Effector CD8-positive, alpha-beta T cell (primary cell): ENCODE data around the gene LMTK2.

Experiments
- DNase-seq: peaks from one replicate; lab custom pipeline; 2025; lab: John Stamatoyannopoulos, UW
- total RNA-seq, 4 experiments: gene quantifications; one replicate each; lab custom pipeline; 2026; lab: John Stamatoyannopoulos, UW

The LMTK2 gene
- total RNA-seq = 61.1 to 108 (median 73.7) reads per million in 4 experiments

GRCh38 chr7:98106647-98107312 is at the start of gene LMTK2:
TSS of gene LMTK2 (plus strand) at chr7:98106862. CDS start at chr7:98107178, 316 bp downstream.
- DNase-seq = peak; percentile 95

GRCh38 chr7:98057157-98057556 is 49.5 kb upstream of the LMTK2 start:
- no peak for DNase-seq

DNA sequence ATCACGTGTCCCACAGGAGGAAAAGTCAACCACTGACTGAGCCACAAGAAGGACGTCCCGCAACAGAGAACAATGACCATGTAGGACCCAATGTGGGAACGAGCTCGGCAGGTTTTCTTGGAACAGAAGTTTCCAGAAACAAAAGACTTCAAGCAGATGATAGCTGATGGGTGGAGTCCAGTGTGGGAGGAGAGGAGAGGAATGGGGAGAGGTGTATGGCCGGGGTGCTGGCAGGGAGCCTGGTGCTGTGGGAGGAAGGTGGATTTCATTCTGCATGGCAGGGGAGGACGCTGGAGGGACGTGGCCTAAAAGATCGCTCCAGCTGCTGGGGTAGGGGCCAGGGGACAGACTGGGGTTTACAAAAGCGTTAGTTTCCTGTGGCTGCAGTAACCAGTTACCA is 48.5 kb upstream of the LMTK2 start:
- no peak for DNase-seq

DNA sequence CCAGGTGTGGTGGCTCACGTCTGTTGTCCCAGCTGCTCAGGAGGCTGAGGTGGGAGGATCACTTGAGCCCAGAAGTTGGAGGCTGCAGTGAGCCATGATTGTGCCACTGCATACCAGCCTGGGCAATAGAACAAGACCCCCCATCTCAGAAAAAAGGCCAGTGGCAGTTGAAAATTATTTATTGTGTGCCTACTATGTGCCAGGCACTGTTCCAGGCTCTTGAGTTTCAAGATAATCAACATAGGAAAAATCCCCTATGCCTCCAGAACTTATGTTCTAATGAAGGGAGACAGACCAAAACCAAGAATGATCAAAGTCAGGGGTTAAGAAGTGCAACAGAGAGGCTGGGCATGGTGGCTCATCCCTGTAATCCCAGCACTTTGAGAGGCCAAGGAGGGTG is 42.4 kb upstream of the LMTK2 start:
- DNase-seq = no peak

DNA sequence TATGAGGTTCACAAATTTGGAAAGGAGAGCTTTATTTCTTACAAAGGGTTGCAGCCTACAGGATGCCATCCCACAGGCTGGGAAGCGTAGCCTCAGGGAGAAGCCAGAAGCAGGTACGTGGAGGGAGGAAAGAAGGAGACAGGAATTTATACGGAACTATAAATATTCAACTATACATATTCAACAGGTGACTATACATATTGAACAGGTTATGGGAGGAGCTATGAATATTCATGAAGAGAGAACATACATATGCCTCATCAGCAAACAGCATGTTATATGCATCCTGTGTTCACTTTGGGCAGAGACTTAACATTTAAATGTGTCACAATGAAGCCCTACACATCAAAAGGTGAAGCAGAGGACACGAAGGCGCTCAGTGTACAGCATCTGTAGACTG is 40.5 kb upstream of the LMTK2 start:
- no peak for DNase-seq

DNA sequence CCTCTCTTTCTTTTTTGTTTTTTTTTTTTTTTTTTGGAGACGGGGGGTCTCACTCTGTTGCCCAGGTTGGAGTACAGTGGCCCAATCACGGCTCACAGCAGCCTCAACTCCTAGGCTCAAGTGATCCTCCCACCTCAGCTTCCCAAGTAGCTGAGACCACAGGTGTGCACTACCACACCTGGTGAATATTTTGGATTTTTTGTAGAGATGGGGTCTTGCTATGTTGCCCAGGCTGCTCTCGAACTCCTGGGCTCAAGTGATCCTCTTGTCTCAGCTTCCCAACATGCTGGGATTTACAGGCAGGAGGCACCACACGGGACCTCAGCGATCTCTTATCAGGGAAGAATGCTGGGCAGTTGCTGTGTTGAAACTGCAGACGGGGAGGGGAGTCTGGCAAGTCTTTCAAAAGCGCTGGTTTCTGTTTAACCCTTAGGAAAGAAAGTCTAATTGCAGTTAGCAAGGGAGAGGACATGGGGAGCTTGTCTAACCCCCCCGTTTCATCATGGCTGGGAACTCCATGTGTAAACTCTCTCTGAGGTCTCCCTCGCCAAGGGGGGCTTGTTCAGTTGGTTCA is 39.6 kb upstream of the LMTK2 start:
- no peak for DNase-seq

GRCh38 chr7:98073047-98073446 is 33.6 kb upstream of the LMTK2 start:
- DNase-seq = no peak

DNA sequence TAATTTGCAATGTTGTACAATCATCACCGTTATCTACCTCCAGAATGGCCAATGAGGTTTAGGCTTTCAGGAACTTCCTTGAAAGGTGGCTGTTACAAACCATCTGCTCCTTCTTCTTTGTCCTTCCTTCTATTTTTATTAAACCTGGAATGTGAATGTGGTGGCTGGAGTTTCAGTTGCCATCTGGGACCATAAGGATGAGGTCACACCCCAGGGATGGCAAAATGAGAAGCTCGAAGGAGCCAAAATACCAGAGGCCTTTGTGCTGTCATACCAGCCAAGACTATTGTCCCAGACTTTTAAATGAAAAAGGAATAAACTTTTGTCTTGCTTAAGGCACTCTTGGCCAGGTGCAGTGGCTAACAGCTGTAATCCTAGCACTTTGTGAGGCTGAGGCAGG is 30.9 kb upstream of the LMTK2 start:
- no peak for DNase-seq

GRCh38 chr7:98077762-98078161 is 28.9 kb upstream of the LMTK2 start:
- DNase-seq = no peak

GRCh38 chr7:98078197-98078870 is 28.3 kb upstream of the LMTK2 start:
- DNase-seq = no peak

DNA sequence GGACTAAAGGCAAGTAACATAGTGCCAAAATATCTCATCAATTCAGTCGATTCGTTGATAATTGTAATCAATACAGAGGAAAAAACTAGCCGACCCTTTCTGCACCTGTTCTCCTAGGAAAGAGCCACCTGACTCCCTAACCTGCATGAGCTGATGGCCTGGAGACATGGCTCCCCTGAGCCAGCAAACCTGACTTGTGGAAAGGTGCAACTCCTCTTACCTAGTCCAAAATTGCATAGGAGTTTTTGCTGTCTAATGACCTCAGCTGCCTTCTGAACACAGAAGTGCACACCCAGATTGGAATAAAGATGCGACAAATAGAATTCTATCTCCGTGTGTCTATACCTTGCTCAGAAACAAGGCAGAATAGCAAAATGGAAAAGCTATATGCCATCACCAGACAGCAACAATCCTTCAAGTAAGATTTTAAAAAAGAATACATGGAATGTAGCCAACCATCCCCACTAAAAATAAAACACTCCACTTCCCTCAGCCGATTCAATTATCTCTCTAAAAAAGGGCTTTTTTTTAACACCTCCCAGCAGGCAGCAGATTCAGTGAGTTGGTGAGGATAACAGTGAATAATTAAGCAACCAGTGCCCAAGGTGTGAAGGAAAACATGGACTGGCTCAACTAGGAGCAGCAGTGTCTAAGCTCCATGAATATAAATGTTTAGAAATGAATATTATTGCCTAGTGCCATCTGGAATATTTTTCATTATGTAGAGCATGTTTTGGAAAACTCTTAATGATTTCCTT is 26.6 kb upstream of the LMTK2 start:
- DNase-seq = no peak

GRCh38 chr7:98081319-98081718 is 25.3 kb upstream of the LMTK2 start:
- no peak for DNase-seq

DNA sequence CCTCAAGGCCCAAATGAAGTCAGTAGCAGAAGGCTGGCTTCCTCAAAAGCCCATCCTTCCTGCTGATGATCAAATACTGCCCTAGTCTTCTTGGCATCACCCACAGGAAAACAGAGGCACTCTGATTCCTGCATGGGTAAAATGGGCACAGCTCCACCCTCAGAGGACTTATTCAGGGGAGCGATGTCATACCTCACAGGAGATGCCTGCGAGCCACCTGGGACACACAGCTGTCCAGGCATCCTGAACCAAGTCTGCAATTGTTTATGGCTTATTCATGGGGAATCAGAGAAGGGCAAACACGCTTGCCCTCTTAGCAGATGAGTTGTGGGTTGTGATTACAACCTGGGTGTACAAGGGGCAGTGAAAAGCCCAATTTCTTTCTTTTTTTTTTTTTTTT is 22.0 kb upstream of the LMTK2 start:
- DNase-seq = no peak

GRCh38 chr7:98085674-98086073 is 21.0 kb upstream of the LMTK2 start:
- DNase-seq = no peak

- no peak for DNase-seq
These were observed 20.4 kb upstream of the LMTK2 start for GRCh38 chr7:98086281-98086718.

GRCh38 chr7:98088109-98088508 is 18.6 kb upstream of the LMTK2 start:
- DNase-seq = no peak

- no peak for DNase-seq
These were observed 16.5 kb upstream of the LMTK2 start for GRCh38 chr7:98090116-98090515.

DNA sequence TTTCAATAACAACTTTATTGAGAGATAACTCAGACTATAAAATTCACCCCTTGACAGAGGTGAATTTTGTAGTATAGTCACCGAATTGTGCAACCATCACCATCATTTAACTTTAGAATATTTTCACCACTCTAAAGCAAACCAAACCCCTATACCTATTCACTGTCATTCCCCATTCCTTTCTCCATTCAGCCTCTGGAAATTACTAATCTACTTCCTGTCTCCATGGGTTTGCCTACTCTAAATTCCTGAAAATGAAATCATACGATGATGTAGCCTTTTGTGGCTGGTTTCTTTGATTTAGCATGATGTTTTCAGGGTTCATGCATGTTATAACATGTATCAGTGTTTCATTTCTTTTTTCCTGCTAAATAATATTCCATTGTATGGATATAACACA is 15.6 kb upstream of the LMTK2 start:
- DNase-seq = no peak

- no peak for DNase-seq
These were observed 15.1 kb upstream of the LMTK2 start for GRCh38 chr7:98091523-98091922.

GRCh38 chr7:98097042-98097645 is 9.5 kb upstream of the LMTK2 start:
- DNase-seq = no peak

GRCh38 chr7:98100088-98100487 is 6.6 kb upstream of the LMTK2 start:
- DNase-seq = no peak

DNA sequence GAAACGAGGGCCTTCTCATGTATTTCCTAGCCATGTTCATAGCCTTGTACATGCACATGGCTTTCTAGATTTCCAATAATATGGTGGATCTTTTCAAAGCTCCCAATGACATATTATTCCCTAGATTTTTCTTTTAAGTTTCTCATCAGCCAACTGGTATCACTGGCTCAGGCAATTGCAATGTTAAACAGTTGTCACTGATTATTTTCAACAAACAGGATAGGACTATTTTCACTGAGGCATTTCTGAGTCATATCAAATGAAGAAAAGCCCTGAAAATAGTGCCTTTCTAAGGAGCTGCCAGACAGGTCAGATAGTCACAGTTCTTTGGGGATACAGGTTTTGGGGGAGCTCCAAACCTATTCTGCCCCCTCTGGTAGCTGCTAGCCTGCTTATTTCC is 4.5 kb upstream of the LMTK2 start:
- DNase-seq = no peak
